Vagina (tissue), 2 donors: ENCODE data around the gene POLR1B. TPM values are rescaled to one million over a fixed set of nuclear protein-coding genes. Genes with fewer than 3 reads are reported as not detected.
"Not testable (repeated sequence)": the region's sequence is repeated elsewhere in the genome, so short reads cannot be mapped to it uniquely, and the experiment has no call there.

Experiments
- DNase-seq, 2 donors: peaks; one replicate each; pipeline ENCODE4 v3.0.0-alpha.2; 2017; ENCODE audit errors: extremely low spot score in 2 of 2
- H3K27ac ChIP-seq: fragments of 200-600 bp; sonication (generic); one replicate; pipeline ENCODE4 v1.5.1; 2019
- H3K27me3 ChIP-seq: fragments of 200-600 bp; sonication (generic); one replicate; pipeline ENCODE4 v1.5.1; 2019
- H3K36me3 ChIP-seq, 2 donors: fragments of 200-600 bp; sonication (generic); one replicate each; pipeline ENCODE4 v1.5.1; 2017 to 2019
- H3K4me1 ChIP-seq: fragments of 200-600 bp; sonication (generic); one replicate; pipeline ENCODE4 v1.5.1; 2019
- H3K4me3 ChIP-seq, 2 donors: fragments of 200-600 bp; sonication (generic); 1 replicate in 1 of 2; 2 replicates in 1 of 2; pipeline ENCODE4 v1.5.1; 2016 to 2019
- H3K9me3 ChIP-seq: fragments of 200-600 bp; sonication (generic); one replicate; pipeline ENCODE4 v1.5.1; 2019
- CTCF ChIP-seq, 3 experiments: fragments of 450-650 bp in 2 of 3; fragments of 200-600 bp in 1 of 3; sonication (generic) in 1 of 3; IDR thresholded peaks; one replicate each; pipeline ENCODE4 v1.5.1; 2017 to 2019; ENCODE audit warnings: antibody characterized with exemption in 3 of 3, mild to moderate bottlenecking in 2 of 3, moderate library complexity in 2 of 3
- POLR2A ChIP-seq, 2 donors: fragments of 450-650 bp; IDR thresholded peaks; one replicate each; pipeline ENCODE4 v1.6.1; 2017; ENCODE audit warnings: antibody characterized with exemption in 2 of 2, mild to moderate bottlenecking in 2 of 2, moderate library complexity in 2 of 2
- POLR2AphosphoS5 ChIP-seq, 2 donors: sonication (generic); formaldehyde crosslinking; IDR thresholded peaks; one replicate each; pipeline ENCODE4 v1.9.0; 2017; ENCODE audit warnings: antibody characterized with exemption in 2 of 2, mild to moderate bottlenecking in 2 of 2, low read depth in 1 of 2; ENCODE audit not compliant: insufficient read depth in 1 of 2
- intact Hi-C: fragments of 100-400 bp; cut with DNase I; formaldehyde crosslinking; loops from one replicate; pipeline ENCODE4 v1.15.1; 2023
- total RNA-seq: library from RNA; depleted of rRNA; stranded (reverse); fragments of >200 nt; gene quantifications from one replicate; pipeline ENCODE4 v1.2.3, GENCODE V29; 2016

Gene POLR1B
- total RNA-seq, 1 donor from 2014 or later, result 13.3 TPM

GRCh38 chr2:112528541-112528940 is 13.7 kb upstream of the POLR1B start:
- DNase-seq, result no peak
- peaks cover 0 to 16% of the 10 kb centered on the region in 2 donors for H3K36me3 ChIP-seq
- H3K27ac ChIP-seq, result no peak overlapping the region
- intact Hi-C loops, result no loop called here
- no peak overlapping the region for H3K4me3 ChIP-seq
- no peak for TF ChIP-seq CTCF (IDR thresholded peaks at IDR 0.05)
- TF ChIP-seq POLR2AphosphoS5 (IDR thresholded peaks at IDR 0.05; ENCODE audit: insufficient read depth in 1 of 2, low read depth in 1 of 2), result no peak
- no peak for TF ChIP-seq POLR2A (IDR thresholded peaks at IDR 0.05)
- H3K27me3 ChIP-seq, result no peaks in the 10 kb centered on the region
- H3K9me3 ChIP-seq, result no peaks in the 10 kb centered on the region
- H3K4me1 ChIP-seq, result no peaks in the 10 kb centered on the region

- Histone ChIP-seq H3K36me3 (peaks cover 0 to 16% of the 10 kb centered on the region in 2 donors), H3K9me3 (no peaks in the 10 kb centered on the region), H3K27me3 (no peaks in the 10 kb centered on the region), H3K4me3 (no peak overlapping the region), H3K27ac (no peak overlapping the region), H3K4me1 (no peaks in the 10 kb centered on the region)
- TF ChIP-seq POLR2A (IDR thresholded peaks at IDR 0.05) (no peak), CTCF (IDR thresholded peaks at IDR 0.05) (no peak)
- intact Hi-C loops, result no loop called here
- DNase-seq, result no peak
These were observed 12.5 kb upstream of the POLR1B start for GRCh38 chr2:112529757-112530156.

GRCh38 chr2:112530728-112531127 is 11.5 kb upstream of the POLR1B start:
- TF ChIP-seq POLR2A (IDR thresholded peaks at IDR 0.05) (no peak), POLR2AphosphoS5 (IDR thresholded peaks at IDR 0.05; ENCODE audit: insufficient read depth in 1 of 2, low read depth in 1 of 2) (no peak), CTCF (IDR thresholded peaks at IDR 0.05) (no peak)
- Histone ChIP-seq H3K9me3 (no peaks in the 10 kb centered on the region), H3K27me3 (no peaks in the 10 kb centered on the region), H3K36me3 (peaks cover 0 to 16% of the 10 kb centered on the region in 2 donors), H3K4me3 (no peak overlapping the region), H3K27ac (no peak overlapping the region), H3K4me1 (no peaks in the 10 kb centered on the region)
- no peak for DNase-seq
- intact Hi-C loops, result no loop called here

GRCh38 chr2:112534826-112535225 is 7.4 kb upstream of the POLR1B start:
- Histone ChIP-seq H3K27me3 (no peaks in the 10 kb centered on the region), H3K9me3 (no peaks in the 10 kb centered on the region), H3K36me3 (peaks cover 0 to 3% of the 10 kb centered on the region in 2 donors), H3K4me3 (no peak overlapping the region), H3K27ac (no peak overlapping the region), H3K4me1 (no peaks in the 10 kb centered on the region)
- intact Hi-C loops, result no loop called here
- TF ChIP-seq POLR2A (IDR thresholded peaks at IDR 0.05) (no peak), CTCF (IDR thresholded peaks at IDR 0.05) (no peak), POLR2AphosphoS5 (IDR thresholded peaks at IDR 0.05; ENCODE audit: insufficient read depth in 1 of 2, low read depth in 1 of 2) (no peak)
- DNase-seq, result no peak

GRCh38 chr2:112536665-112537064 is 5.6 kb upstream of the POLR1B start:
- H3K4me1 ChIP-seq, H3K27me3 ChIP-seq, DNase-seq, H3K4me3 ChIP-seq, intact Hi-C loops, H3K36me3 ChIP-seq, H3K27ac ChIP-seq, H3K9me3 ChIP-seq: not testable (repeated sequence)

GRCh38 chr2:112539306-112539705 is 3.0 kb upstream of the POLR1B start:
- Histone ChIP-seq H3K27me3 (no peaks in the 10 kb centered on the region), H3K4me3 (no peak overlapping the region), H3K9me3 (no peaks in the 10 kb centered on the region), H3K27ac (no peak overlapping the region), H3K4me1 (peaks cover 17% of the 10 kb centered on the region), H3K36me3 (no peaks in the 10 kb centered on the region)
- intact Hi-C loops, result no loop called here
- no peak for DNase-seq
- TF ChIP-seq POLR2A (IDR thresholded peaks at IDR 0.05), result no peak
